Dermis microvascular lymphatic vessel endothelial cell (primary cell): ENCODE measurements around the gene NLGN1. TPM values are rescaled to one million over a fixed set of nuclear protein-coding genes. Genes with fewer than 3 reads are reported as not detected.
"Not testable (repeated sequence)": the region's sequence is repeated elsewhere in the genome, so short reads cannot be mapped to it uniquely, and the experiment has no call there.

Experiments used
- DNase-seq, 2 donors: peaks; one replicate each; pipeline versions ENCODE4 v3.0.0 to v3.0.0-alpha.2; 2010; ENCODE audit warnings: low read depth in 2 of 2
- total RNA-seq: library from RNA; depleted of rRNA; stranded (reverse); fragments of >200 nt; gene quantifications from 2 replicates; pipeline ENCODE4 v1.2.1, GENCODE V29; 2014

Gene NLGN1
- total RNA-seq, 1 donor from 2014 or later, result 0.51 TPM

GRCh38 chr3:174158674-174159073 lies 761.1 kb downstream of the NLGN1 start:
- no peak for DNase-seq

GRCh38 chr3:174159604-174160003 lies 762.1 kb downstream of the NLGN1 start:
- DNase-seq, result no peak

GRCh38 chr3:174162550-174162949 lies 765.0 kb downstream of the NLGN1 start:
- DNase-seq, result no peak

- DNase-seq, result no peak
Measured at GRCh38 chr3:174168026-174168425, 770.5 kb downstream of the NLGN1 start.

- DNase-seq, result no peak
Measured at GRCh38 chr3:174168538-174169254, 771.2 kb downstream of the NLGN1 start.

GRCh38 chr3:174169736-174170135 lies 772.2 kb downstream of the NLGN1 start:
- no peak for DNase-seq

- DNase-seq, result no peak
Measured at GRCh38 chr3:174170248-174170647, 772.7 kb downstream of the NLGN1 start.

- no peak for DNase-seq
Measured at GRCh38 chr3:174186377-174186989, 788.9 kb downstream of the NLGN1 start.

GRCh38 chr3:174191380-174191779 lies 793.8 kb downstream of the NLGN1 start:
- DNase-seq, result no peak

- DNase-seq, result no peak
Measured at GRCh38 chr3:174191895-174192294, 794.4 kb downstream of the NLGN1 start.

- no peak for DNase-seq
Measured at GRCh38 chr3:174192471-174192870, 794.9 kb downstream of the NLGN1 start.

- no peak for DNase-seq
Measured at GRCh38 chr3:174193604-174194003, 796.1 kb downstream of the NLGN1 start.

- DNase-seq, result no peak
Measured at GRCh38 chr3:174197416-174197815, 799.9 kb downstream of the NLGN1 start.

GRCh38 chr3:174198199-174198598 lies 800.7 kb downstream of the NLGN1 start:
- no peak for DNase-seq

GRCh38 chr3:174199696-174200095 lies 802.2 kb downstream of the NLGN1 start:
- no peak for DNase-seq

GRCh38 chr3:174202116-174202515 lies 804.6 kb downstream of the NLGN1 start:
- no peak for DNase-seq

GRCh38 chr3:174202561-174202960 lies 805.0 kb downstream of the NLGN1 start:
- no peak for DNase-seq

- DNase-seq, result no peak
Measured at GRCh38 chr3:174204765-174205164, 807.2 kb downstream of the NLGN1 start.

- no peak for DNase-seq
Measured at GRCh38 chr3:174206607-174207192, 809.2 kb downstream of the NLGN1 start.

- DNase-seq, result no peak
Measured at GRCh38 chr3:174208161-174208560, 810.6 kb downstream of the NLGN1 start.

- DNase-seq, result not testable (repeated sequence)
Measured at GRCh38 chr3:174211896-174212295, 814.4 kb downstream of the NLGN1 start.

GRCh38 chr3:174215456-174215855 lies 817.9 kb downstream of the NLGN1 start:
- no peak for DNase-seq

GRCh38 chr3:174216019-174216418 lies 818.5 kb downstream of the NLGN1 start:
- DNase-seq, result no peak
